SKM-1 treated with dmso at 0.1 percent for 144 hours (cell line): ENCODE measurements around the gene CRIM1.

Experiments
- DNase-seq: peaks from one replicate; lab custom pipeline; 2025; ENCODE audit not compliant: unreplicated experiment; lab: John Stamatoyannopoulos, UW

The CRIM1 gene

DNA sequence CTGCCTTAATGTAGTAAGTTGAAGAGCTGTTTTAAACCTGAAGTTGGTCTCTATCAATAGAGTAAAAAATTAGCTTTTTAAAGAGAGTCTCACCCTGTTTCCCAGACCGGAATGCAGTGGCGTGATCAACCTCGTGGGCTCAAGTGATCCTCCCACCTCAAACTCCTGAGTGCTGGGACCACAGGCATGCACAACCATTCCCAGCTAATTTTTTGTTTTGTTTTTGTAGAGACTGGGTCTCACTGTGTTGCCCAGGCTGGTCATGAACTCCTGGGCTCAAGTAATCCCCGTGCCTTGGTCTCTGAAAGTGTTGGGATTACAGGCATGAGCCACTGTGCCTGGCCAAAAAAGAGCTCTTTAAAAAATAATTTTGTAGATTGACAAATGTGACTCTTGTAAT is 40.3 kb downstream of the CRIM1 start:
- no peak for DNase-seq

DNA sequence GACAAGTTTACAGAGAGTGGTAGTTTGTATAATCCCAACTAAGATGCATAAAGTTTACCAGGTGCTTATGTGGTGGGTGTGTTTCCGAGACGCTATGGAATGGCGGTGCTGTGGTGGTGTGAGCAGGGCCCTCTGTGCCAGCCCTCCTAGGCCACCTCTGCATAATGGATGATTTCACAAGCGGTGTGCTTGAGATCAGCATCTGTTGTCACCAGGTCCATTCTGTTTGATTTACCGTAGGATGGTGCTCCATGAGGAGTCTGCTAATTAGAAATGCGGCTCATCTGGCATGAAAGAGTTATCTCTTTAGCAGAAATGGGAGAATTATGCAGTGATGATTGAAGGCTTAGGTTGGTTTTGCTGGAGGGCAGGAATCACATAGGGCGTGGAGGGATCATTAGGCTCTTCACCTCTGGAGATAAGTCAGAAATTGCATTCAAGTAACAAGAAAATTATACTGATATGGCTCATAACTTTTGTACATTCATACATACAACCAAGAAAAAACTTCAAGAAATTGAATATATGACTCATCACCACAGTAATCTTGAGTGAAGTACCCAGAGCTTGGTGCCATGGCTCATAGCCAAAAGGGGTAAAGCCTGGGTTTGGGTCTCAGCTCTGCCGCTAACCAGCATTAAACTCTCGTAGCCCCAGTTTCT is 41.4 kb downstream of the CRIM1 start:
- no peak for DNase-seq

DNA sequence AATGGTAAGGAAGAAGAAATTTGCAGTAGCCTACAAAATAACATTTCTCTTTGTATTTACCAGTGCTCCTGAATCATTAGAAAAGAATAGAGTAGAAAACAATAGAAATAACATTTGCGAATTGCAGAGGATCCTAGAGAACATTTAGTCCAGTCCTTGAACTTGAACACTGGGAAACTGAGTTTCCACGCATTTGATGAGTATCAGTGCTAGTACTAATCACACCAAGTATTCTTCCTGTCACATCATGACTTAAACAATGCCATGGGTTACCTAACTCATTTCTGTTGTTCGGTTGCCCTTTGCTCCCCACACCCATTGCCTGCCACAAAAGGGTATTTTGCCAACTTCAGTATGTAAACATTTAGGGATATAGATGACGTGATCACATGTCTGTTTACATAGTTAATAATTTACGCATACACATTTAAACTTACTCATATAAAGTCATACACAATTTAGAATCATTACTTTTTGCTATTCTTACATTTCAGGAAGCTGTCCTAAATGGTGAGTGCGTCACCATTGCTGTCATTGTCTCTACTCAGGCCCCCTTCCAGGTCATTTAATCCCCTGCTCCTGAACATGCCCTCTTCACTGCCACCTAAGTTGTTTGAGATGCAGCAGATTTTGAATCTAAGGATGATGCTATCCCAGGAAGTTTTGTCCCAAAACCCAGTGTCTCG is 42.3 kb downstream of the CRIM1 start:
- DNase-seq: no peak

DNA sequence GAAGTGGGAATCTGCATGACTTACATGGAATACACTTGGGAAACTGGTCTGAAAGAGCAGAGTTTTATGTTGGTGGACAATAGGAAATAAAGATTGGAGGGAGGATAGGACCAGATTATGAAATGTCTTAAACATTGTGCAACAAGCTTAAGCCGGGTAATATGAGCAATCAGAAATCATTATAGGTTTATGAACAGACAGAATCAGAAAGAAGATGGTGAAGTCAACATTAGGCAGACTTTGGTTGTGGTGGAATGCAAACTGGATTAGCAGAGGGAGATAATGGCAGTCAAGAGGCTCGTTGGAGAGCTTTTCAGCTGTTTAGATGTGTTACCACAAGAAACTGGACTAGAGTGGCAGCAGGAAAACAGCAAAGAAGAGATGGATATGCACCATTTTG is 43.5 kb downstream of the CRIM1 start:
- DNase-seq: no peak

DNA sequence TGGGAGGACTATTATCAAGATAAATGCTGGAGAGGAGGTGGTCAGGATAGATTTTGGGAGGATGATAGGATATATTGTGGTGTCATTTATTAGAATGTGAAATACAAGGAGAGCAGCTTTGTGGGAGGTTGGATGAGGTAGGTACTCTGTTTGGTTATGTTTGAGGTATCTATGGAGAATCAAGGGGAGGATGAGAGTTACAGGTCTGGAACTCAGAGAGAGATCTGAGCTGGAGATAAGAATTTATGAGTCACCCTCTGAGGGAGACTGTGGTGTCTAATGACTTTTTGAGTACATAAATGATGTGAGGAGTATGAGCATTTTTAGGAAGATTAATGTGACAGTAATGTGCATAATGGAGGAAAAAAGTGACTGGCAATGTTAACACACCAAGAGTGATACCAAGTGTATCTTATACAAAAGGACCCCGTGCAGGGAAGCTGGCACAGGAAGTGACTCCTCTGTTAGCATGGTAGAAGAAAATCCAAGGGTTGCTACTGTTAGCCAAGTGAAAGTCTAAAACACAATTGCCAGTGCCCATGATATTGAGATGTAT is 48.2 kb downstream of the CRIM1 start:
- DNase-seq: no peak

DNA sequence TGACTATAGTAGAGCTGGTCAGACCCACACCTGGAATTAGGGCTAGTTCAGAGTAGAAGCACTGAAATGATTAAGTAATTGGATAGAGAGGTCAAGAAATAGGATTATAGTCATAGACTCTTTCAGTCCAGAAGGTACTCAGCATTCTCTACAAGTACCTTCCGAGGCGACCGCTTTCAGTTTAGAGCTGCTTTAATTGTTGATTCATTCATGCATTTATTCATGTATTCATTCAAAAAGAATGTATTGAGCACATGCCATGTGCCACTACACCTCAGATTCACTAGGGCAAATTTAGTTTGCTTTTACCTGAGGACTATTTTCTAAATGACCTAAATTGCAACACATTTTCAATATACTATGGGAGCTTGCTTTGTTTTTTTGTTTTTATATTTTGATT is 48.7 kb downstream of the CRIM1 start:
- no peak for DNase-seq

DNA sequence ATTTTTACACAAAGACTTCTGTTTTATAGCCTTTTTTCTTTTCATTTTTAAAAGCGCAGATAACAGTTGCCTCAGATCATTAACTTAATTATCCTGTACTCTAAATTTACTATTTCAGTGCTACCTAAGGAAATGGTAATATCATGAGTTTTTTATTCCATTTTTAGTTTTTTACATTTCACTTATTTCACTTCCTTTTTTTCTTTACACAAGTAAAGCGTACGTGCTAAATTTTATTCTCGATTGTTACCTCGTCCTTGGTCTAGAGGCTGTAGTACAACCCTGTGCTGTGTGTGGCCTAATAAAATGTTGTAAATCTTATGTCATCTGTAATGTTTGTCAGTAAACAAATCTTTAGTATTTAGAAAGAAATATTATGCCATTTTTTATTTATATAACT is 49.2 kb downstream of the CRIM1 start:
- DNase-seq: no peak

DNA sequence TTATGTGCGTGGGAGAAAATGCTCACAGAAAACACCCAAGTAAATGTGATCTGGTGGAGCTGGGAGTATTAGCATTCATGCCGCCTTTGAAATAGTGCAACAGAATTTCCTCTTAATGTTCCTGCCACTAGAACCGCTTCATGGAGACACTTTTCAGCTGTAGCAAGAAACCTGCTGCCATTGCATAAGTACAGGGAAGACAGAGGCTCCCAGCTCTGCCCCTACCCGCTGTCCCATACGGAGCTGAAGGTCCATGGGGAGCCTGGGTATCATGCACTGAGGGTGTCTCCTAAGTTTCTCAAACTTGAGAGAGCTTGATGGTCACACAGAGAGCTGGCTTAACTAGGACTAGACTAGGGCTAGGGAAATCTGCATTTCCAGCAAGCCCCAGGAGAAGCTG is 49.6 kb downstream of the CRIM1 start:
- no peak for DNase-seq

DNA sequence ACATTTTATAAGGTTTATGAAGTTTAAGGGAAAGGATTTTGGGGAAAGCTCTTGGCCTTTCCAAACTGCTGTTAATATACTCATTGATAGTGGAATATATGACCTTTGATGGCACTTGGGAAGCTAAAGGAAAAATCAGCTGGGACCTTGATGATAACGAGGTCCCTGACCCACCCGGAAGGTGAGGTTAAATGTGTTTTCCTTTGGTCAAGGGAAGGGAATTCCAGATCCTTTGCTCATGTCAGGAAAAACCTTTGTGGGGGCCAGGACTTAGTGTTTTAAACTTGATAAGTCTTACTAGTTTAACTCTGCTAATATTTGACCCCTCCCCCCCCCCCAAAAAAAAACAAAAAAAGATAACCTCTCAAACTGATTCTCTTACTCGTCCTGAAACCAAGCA is 50.7 kb downstream of the CRIM1 start:
- DNase-seq: no peak

DNA sequence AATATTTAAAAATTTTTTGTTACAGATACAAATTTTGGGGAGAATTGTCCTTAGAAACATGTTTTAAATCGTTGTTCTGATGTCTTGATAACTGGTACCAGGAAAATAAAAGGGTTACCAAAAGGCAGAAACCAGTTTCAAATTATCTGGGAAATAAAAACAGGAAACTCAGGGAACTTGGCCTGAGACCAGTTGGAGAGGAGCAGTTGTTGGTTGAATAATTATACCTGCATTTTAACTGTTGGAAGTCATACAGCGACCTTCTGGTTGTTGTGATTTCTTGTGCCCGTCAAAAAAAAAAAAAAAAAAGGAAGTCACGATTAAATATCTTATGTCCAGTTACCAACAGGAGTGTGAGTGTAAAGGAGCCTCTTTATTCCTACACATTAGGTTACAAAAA is 51.8 kb downstream of the CRIM1 start:
- DNase-seq: no peak

DNA sequence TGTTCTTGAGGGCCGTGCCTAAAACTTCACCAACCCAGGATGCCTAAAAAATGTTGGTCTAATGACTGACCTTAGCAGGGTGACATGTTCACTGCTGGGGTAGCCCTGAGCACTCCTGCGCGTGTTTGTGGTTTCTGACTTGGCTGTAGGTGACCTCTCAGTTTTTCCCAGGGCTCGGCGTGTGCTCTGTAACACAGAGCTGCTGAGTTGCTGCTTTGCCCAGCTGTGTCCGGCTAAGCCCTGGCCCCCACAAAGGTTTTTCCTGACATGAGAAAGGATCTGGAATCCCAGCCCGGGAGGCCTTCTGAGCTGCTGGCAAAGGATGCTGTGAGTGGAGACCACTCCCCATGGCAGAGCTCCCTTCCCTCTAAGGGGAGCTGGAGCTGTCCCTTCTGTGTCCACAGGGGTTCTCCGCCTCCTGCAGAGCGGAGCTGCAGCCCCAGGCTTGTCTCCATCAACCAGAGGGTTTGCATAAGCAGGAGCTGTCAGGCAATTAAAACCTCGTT is 52.7 kb downstream of the CRIM1 start:
- no peak for DNase-seq

DNA sequence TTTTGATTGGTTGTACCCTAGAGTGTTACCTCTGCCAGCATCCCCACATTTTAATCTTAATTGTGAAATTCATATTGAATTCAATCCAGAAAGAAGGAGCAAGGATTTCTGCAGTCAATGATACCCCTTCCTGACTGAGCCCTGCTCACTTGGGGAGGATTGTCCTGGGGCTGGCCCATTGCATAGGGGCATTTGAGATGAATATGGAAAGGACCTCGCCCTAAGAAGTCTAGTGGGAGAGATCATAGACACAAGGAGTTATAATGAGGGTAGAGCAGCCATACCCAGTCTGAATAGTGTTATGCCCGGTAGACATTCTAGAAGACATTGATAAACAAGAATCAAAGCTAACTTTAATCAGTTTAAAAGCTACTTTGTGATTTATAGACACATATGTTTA is 53.8 kb downstream of the CRIM1 start:
- DNase-seq: no peak

DNA sequence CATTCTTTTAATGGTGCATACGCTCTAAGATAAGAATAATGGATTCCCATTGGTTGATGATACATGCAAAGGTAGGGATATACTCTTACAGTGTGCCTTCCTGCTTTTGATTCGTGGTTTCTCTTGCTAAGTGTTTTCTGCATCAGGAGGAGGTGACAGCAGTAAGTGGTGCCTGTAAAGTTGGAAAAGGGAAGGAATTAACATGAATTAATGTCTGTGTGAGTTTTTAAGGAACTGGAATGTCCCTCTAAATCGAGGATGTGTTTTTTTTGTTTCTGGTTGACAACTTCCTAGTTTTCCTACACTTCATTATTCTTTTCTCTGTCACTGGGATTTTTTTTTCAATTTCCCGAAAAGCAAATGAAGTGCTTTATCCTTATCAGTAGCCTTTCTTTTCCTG is 54.4 kb downstream of the CRIM1 start:
- DNase-seq: no peak

DNA sequence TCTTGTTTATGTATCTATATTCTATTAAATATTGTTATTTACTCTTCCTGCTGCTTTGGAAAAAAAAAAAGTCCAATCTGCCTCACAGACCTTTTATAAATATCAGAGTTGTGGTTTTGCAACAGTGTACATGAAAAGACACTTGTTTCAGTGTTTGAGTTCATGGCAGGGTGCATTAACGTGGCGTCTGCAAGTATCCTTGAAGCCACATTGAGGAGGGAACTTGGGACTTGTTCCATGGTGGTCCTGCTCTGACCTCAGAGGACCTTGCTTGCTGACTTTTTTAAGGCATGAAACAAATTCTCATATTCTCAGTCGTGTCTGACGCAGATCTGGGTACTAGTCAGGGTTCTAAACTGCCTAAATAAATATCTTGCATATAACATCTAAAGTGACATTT is 55.1 kb downstream of the CRIM1 start:
- no peak for DNase-seq

DNA sequence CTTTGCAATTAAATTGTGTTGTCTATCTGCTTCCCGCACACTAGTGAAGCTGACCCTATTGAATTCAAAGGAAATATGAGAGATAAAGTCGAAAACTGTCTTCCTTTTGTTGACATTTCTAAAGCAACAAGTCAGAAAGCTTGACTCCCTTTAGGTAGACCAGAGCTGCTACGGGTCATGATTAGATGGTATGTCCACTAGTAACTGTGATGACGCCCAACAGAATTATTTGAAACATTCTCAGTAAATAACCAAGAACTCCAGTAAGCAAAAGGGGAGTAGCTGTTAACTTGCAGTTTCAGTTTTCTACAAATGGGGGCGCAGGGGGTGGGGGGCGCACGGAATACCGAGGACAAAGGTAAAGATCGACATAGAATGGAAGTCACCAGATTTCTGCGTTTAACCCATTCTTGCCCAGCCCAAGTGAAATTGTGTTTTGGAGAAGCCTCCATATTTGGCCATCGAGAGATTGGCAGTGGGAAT is 56.4 kb downstream of the CRIM1 start:
- DNase-seq: no peak

DNA sequence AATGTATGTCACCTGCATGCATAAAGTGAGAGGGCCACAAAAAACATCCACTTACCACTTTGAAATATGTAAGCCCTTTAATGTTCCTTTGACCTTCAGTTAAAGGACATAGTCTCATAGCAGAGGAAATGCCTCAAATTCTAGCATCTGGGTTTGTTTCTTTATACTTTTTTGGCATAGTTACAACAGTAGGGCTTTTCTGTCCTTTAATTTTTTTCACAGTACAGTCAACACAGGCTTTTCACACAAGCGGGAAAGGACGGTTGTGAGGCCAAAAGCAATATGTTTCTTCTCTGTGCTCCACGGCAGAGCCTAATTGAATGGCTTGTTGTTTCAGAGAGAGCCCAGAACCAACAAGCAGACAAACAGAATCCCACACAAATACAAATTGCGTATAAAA is 57.6 kb downstream of the CRIM1 start:
- no peak for DNase-seq

DNA sequence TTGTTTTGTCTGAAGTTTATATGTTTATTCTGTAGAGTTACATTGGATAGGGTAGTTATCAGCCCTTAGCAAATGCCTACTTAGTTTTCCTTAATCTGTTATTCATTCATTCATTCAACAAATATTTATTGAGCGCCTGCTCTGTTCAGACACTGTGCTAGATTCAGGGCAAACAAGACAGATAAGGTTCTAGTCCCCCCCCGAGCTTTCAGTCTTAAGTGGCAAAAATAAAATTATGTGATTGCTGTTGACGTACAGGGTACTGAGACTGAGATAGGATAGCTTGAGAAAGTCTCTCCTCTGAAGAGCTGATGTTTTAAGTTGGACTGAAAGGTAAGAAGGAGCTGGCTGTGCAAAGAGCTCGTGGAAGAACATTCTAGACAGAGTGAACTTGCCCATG is 58.7 kb downstream of the CRIM1 start:
- no peak for DNase-seq

DNA sequence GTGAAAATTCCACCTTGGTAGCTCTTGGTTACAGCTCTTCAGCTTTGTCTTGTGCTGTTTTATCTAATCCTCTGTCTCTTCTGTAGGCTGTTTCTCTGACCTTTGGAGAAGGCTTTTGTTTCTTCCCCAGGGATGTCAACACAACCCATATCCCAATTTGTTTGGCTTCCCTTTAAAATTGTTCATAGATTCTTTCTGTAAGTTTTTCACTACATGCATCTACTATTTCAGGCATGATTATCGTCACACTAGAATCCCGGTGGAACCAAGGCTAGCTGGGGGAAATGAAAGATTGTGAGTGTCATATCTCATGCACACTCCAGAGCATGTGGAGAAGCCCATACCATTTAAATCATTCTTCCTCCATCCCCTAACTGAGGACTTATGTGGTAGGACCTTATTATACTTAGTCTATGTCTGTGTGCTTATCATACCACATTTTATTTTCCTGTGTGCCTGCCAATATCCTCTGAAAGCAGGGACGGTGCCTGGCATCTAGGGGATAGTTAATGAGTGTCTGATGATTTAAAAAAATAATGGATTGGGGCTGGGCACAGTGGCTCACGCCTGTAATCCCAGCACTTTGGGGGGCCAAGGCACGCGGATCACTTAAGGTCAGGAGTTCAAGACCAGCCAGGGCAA is 59.9 kb downstream of the CRIM1 start:
- no peak for DNase-seq

DNA sequence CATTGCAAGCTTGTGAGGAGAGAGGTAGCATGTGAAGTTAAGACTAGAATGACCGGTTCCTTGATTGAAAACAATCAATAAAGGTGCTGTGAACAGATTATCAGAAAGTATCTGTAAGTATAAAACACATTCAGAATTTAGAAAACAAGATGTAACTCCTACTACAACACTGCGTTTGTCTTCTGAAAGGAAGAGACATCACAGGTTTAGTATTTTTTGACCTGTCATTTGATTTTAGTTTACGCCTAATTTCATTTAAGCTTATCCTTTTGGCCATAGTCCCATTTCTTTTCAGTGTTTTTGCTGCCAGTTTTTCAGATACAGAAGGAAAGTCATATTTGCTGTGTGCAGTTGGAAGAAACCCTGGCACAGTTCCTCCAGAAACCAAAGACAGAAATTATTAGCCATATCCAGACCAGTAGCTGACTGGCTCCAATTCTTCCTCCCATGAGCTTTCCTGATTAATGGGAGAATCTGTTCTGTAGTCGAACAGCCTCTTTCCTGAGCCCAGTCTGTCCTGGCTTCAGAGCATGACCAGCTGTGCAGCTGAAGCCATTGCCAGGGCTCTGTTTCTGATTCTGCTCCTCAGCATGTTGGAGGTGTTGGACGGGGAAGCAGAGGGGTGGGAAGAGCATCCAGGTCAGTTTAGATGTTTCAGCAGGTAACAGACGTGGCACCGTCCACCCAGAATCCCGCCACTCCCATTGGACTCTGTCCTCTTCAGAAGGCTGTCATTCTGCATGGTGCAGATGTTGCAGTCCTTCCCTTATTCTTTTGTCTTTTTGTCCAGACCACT is 61.0 kb downstream of the CRIM1 start:
- DNase-seq: no peak

DNA sequence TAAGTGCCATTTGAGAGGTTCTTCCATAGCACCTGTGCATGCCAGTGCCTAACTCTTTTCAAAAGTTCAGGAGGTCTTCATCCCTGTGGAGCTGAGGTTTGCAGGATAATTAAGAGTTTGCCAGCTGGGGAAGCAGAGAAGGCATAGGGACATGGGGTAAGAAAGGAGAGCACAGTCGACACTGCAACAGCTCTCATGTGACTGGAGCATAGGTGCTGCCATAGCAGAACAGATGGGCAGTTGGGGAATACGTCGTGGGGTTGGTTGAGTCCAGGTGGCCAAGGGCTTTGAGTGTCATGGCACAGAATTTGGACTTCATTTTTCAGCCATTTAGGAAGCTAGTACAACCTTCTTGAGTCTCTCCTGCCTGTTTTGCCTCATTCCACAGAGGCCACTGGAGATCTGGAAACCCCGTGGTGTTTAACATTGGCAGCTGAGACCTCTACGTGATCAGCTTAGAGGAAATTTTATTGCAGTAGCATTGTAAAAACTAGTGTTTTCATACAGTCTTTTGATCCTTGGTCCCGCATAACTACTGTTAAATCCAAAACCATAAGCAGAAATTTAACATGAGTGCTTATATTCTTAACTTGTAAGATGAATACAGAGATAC is 65.1 kb downstream of the CRIM1 start:
- no peak for DNase-seq

DNA sequence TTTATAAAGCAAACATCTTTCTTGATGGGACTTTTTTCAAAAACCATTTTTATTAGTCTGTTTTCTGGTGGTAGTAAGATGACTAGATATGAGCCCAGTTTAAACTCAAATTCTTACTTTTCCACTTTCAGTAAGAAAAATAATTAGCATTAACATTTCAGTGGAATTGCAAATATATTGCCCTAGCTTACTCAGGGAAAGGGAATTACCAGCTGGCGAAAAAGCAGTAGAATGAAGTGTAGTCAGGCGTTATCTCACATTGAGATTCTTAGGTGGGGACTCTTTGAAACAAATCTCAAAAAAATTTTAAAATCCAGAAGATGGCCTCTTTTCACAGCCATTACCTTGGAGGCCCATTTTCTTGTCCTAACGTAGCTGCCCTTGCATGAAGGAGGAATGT is 65.8 kb downstream of the CRIM1 start:
- no peak for DNase-seq
